A549 (cell line): ENCODE data around the gene ANKRD6. TPM values are rescaled to one million over a fixed set of nuclear protein-coding genes. Genes with fewer than 3 reads are reported as not detected.

Source experiments
- ATAC-seq, 2 experiments: fragments of 200-7000 bp in 1 of 2; fragments of >200 bp in 1 of 2; cut with Nextera tagmentation in 1 of 2; cut with Tn5 transposase in 1 of 2; 3 replicates each; pipeline versions ENCODE4 v1.8.0 to v1.9.1; 2018 to 2020; ENCODE audit warnings: mild to moderate bottlenecking in 1 of 2, moderate library complexity in 1 of 2
- CTCF ChIA-PET: fragments of 300-600 bp; sonication (Branson Sonifier 250); formaldehyde crosslinking; extraction: SDS; loops from one replicate; lab custom pipeline; 2021; ENCODE audit warnings: antibody characterized with exemption, inconsistent platforms; lab: Yijun Ruan, JAX
- POLR2A ChIA-PET: fragments of 350-600 bp; formaldehyde crosslinking; extraction: SDS; loops from one replicate; lab custom pipeline; 2021; ENCODE audit warnings: antibody characterized with exemption, inconsistent platforms; lab: Yijun Ruan, JAX
- DNase-seq, 2 experiments: peaks; one replicate each; pipeline versions ENCODE4 v3.0.0 to v3.0.0-alpha.2; 2011 to 2016; ENCODE audit warnings: low read depth in 1 of 2, low spot score in 1 of 2
- FAIRE-seq: peaks from 2 replicates; lab custom pipeline; 2011; peaks lifted over from hg19 to GRCh38; lab: Jason Lieb, UNC
- H3K27ac ChIP-seq, 2 experiments: fragments of >200 bp; sonication (Bioruptor Twin); formaldehyde crosslinking; 3 replicates each; pipeline ENCODE4 v1.5.1; 2016 to 2017
- H3K4me1 ChIP-seq: fragments of >200 bp; sonication (Bioruptor Twin); formaldehyde crosslinking; 3 replicates; pipeline ENCODE4 v1.6.1; 2016
- H3K4me2 ChIP-seq: fragments of >200 bp; sonication (Bioruptor Twin); formaldehyde crosslinking; 3 replicates; pipeline ENCODE4 v1.6.1; 2016
- H3K4me3 ChIP-seq: fragments of >200 bp; sonication (Bioruptor Twin); formaldehyde crosslinking; 3 replicates; pipeline ENCODE4 v1.5.1; 2016
- H3K9me3 ChIP-seq: fragments of >200 bp; sonication (Bioruptor Twin); formaldehyde crosslinking; 3 replicates; pipeline ENCODE4 v1.6.1; 2016
- CBX2 ChIP-seq: fragments of 200-600 bp; sonication (generic); IDR thresholded peaks from 2 replicates; pipeline ENCODE4 v1.6.1; 2016; ENCODE audit warnings: low read depth, mild to moderate bottlenecking, borderline replicate concordance
- CBX8 ChIP-seq: fragments of 200-600 bp; sonication (generic); IDR thresholded peaks from 2 replicates; pipeline ENCODE4 v1.6.1; 2016
- CEBPB ChIP-seq, 2 experiments: fragments of >200 bp in 1 of 2; sonication (Bioruptor Twin) in 1 of 2; formaldehyde crosslinking in 1 of 2; IDR thresholded peaks; 2 replicates each; pipeline ENCODE4 v1.6.1; 2012 to 2016
- CHD2 ChIP-seq: fragments of 150-350 bp; IDR thresholded peaks from 2 replicates; pipeline ENCODE4 v1.6.1; 2014; ENCODE audit warnings: low read length; ENCODE audit not compliant: partially characterized antibody
- CHD4 ChIP-seq: fragments of 200-600 bp; sonication (generic); IDR thresholded peaks from 2 replicates; pipeline ENCODE4 v1.6.1; 2016; ENCODE audit warnings: antibody characterized with exemption, mild to moderate bottlenecking, borderline replicate concordance
- ESRRA ChIP-seq: fragments of 150-350 bp; IDR thresholded peaks from 2 replicates; pipeline ENCODE4 v1.6.1; 2014; ENCODE audit warnings: mild to moderate bottlenecking, low read length, borderline replicate concordance
- FOSL2 ChIP-seq, 2 experiments: fragments of 450-650 bp in 1 of 2; fragments of >200 bp in 1 of 2; sonication (Bioruptor Twin) in 1 of 2; formaldehyde crosslinking; IDR thresholded peaks; 2 replicates each; pipeline versions ENCODE4 v1.5.0 to v1.6.1; 2016 to 2020; ENCODE audit warnings: mild to moderate bottlenecking in 1 of 2, moderate library complexity in 1 of 2
- HEYL ChIP-seq: fragments of 250-450 bp; sonication (Bioruptor Pico); IDR thresholded peaks from 2 replicates; pipeline ENCODE4 v1.8.0; 2021; ENCODE audit warnings: mild to moderate bottlenecking, moderate library complexity
- HOXA7 ChIP-seq: fragments of 250-450 bp; sonication (Bioruptor Pico); IDR thresholded peaks from 2 replicates; pipeline ENCODE4 v1.5.0; 2020; ENCODE audit warnings: mild to moderate bottlenecking, moderate library complexity
- KDM1A ChIP-seq: fragments of 200-600 bp; sonication (generic); IDR thresholded peaks from 2 replicates; pipeline ENCODE4 v1.6.1; 2016; ENCODE audit warnings: low read depth, mild to moderate bottlenecking
- KDM5A ChIP-seq: fragments of 200-600 bp; sonication (generic); IDR thresholded peaks from 2 replicates; pipeline ENCODE4 v1.6.1; 2016; ENCODE audit warnings: antibody characterized with exemption, mild to moderate bottlenecking
- MYC ChIP-seq: IDR thresholded peaks from 2 replicates; pipeline ENCODE4 v1.6.1; 2012; ENCODE audit warnings: mild to moderate bottlenecking, inconsistent platforms, low read length, improper control_type of control experiment, borderline replicate concordance
- NR3C1 ChIP-seq: fragments of >200 bp; sonication (Bioruptor Twin); formaldehyde crosslinking; IDR thresholded peaks from 3 replicates; pipeline ENCODE4 v1.6.1; 2017
- RARB ChIP-seq: fragments of 250-450 bp; sonication (Bioruptor Pico); IDR thresholded peaks from 2 replicates; pipeline ENCODE4 v1.8.0; 2021; ENCODE audit warnings: mild to moderate bottlenecking, moderate library complexity
- RCOR1 ChIP-seq: fragments of 150-350 bp; IDR thresholded peaks from 2 replicates; pipeline ENCODE4 v1.6.1; 2014; ENCODE audit warnings: antibody characterized with exemption, low read length, low read depth
- TFCP2L1 ChIP-seq: fragments of 250-450 bp; sonication (Bioruptor Pico); IDR thresholded peaks from 2 replicates; pipeline ENCODE4 v1.5.0; 2021; ENCODE audit warnings: mild to moderate bottlenecking
- ZFP36 ChIP-seq: fragments of 450-650 bp; IDR thresholded peaks from 2 replicates; pipeline ENCODE4 v1.6.1; 2014; ENCODE audit warnings: borderline replicate concordance; ENCODE audit not compliant: partially characterized antibody
- ZNF302 ChIP-seq: fragments of 250-450 bp; sonication (Bioruptor Pico); IDR thresholded peaks from 2 replicates; pipeline ENCODE4 v1.9.0; 2021; ENCODE audit warnings: inconsistent platforms, mild to moderate bottlenecking, moderate library complexity
- WGBS: methylation state at CpG from one replicate; pipeline ENCODE4 v1.1.6; 2017; ENCODE audit errors: missing lambda C conversion rate; 5-methylcytosine and 5-hydroxymethylcytosine counted together
- polyA plus RNA-seq, 4 experiments: library from polyadenylated mRNA; depleted of rRNA in 3 of 4; stranded (reverse); fragments of >200 nt; fragmentation: RNase III in 1 of 4; extraction: RNeasy Plus Mini Kit Qiagen cat#74134 plus additional on column Dnase treatment in 1 of 4; gene quantifications; 2 replicates in 3 of 4; 3 replicates in 1 of 4; pipeline ENCODE4 v1.2.3, GENCODE V29; 2011 to 2017
- TF ChIP-seq, protein P1 (sequence below): fragments of 150-350 bp; IDR thresholded peaks from 2 replicates; pipeline ENCODE4 v1.6.1; 2014; ENCODE audit warnings: low read depth, mild to moderate bottlenecking, low read length
- TF ChIP-seq, protein P2 (sequence below): fragments of 450-650 bp; IDR thresholded peaks from 2 replicates; pipeline ENCODE4 v1.6.1; 2014; ENCODE audit warnings: antibody characterized with exemption
- TF ChIP-seq, protein P3 (sequence below): fragments of 200-600 bp; sonication (generic); IDR thresholded peaks from 2 replicates; pipeline ENCODE4 v1.6.1; 2016; ENCODE audit warnings: antibody characterized with exemption, mild to moderate bottlenecking, moderate library complexity
- TF ChIP-seq, protein P4 (sequence below): fragments of >200 bp; sonication (Bioruptor Twin); formaldehyde crosslinking; IDR thresholded peaks from 2 replicates; pipeline ENCODE4 v1.6.1; 2016
- TF ChIP-seq, protein P5 (sequence below): IDR thresholded peaks from 2 replicates; pipeline ENCODE4 v1.6.1; 2012

Gene ANKRD6
- polyA plus RNA-seq, 2 of the 4 experiments (the other 2 are of a cell fraction), result 2.2 to 3.6 TPM

DNA sequence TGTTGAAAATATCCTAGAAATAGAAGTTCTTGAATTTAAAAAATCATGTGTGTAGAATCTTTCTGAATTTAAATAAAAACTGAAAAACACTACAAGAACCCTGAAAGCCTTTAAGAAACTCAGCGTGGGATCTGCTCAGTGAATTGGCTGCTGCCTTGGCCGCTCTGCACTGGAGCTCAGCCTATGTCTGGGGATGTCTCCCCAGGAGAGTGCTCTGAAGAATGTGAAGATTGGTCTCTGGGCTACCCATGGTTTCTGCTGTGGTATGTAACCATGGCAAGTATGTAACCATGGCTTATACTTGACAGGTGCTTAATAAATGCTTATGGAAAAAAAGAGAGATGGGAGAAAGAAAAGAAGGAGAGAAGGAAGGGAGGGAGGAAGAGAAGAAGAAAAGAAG is 17.8 kb upstream of the ANKRD6 start:
- no peak for DNase-seq
- WGBS, result 46% methylated on average over 2 of the region's 2 CpGs
- H3K4me3 ChIP-seq, result no peak overlapping the region
- no peaks in the 10 kb centered on the region; the same call in 2 of the 3 replicates for H3K9me3 ChIP-seq
- 0 out of 3 replicates have a peak, but pooled peaks cover 3% of the 10 kb centered on the region for H3K4me1 ChIP-seq
- ChIA-PET POLR2A (no interaction called here), CTCF (no interaction called here)
- TF ChIP-seq RCOR1, result no peak
- TF ChIP-seq, protein P1, sequence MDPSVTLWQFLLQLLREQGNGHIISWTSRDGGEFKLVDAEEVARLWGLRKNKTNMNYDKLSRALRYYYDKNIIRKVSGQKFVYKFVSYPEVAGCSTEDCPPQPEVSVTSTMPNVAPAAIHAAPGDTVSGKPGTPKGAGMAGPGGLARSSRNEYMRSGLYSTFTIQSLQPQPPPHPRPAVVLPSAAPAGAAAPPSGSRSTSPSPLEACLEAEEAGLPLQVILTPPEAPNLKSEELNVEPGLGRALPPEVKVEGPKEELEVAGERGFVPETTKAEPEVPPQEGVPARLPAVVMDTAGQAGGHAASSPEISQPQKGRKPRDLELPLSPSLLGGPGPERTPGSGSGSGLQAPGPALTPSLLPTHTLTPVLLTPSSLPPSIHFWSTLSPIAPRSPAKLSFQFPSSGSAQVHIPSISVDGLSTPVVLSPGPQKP, result no peak
- TF ChIP-seq, protein P2, sequence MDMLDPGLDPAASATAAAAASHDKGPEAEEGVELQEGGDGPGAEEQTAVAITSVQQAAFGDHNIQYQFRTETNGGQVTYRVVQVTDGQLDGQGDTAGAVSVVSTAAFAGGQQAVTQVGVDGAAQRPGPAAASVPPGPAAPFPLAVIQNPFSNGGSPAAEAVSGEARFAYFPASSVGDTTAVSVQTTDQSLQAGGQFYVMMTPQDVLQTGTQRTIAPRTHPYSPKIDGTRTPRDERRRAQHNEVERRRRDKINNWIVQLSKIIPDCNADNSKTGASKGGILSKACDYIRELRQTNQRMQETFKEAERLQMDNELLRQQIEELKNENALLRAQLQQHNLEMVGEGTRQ, result no peak
- TF ChIP-seq ZNF302 (CRISPR knock-in tag), result no peak
- TF ChIP-seq HEYL (CRISPR knock-in tag), result no peak
- TF ChIP-seq, protein P3, sequence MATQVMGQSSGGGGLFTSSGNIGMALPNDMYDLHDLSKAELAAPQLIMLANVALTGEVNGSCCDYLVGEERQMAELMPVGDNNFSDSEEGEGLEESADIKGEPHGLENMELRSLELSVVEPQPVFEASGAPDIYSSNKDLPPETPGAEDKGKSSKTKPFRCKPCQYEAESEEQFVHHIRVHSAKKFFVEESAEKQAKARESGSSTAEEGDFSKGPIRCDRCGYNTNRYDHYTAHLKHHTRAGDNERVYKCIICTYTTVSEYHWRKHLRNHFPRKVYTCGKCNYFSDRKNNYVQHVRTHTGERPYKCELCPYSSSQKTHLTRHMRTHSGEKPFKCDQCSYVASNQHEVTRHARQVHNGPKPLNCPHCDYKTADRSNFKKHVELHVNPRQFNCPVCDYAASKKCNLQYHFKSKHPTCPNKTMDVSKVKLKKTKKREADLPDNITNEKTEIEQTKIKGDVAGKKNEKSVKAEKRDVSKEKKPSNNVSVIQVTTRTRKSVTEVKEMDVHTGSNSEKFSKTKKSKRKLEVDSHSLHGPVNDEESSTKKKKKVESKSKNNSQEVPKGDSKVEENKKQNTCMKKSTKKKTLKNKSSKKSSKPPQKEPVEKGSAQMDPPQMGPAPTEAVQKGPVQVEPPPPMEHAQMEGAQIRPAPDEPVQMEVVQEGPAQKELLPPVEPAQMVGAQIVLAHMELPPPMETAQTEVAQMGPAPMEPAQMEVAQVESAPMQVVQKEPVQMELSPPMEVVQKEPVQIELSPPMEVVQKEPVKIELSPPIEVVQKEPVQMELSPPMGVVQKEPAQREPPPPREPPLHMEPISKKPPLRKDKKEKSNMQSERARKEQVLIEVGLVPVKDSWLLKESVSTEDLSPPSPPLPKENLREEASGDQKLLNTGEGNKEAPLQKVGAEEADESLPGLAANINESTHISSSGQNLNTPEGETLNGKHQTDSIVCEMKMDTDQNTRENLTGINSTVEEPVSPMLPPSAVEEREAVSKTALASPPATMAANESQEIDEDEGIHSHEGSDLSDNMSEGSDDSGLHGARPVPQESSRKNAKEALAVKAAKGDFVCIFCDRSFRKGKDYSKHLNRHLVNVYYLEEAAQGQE, result no peak
- no peak for TF ChIP-seq CBX2
- no peak for TF ChIP-seq RARB
- TF ChIP-seq FOSL2 (IDR thresholded peaks at IDR 0.05), result no peak
- no peak for TF ChIP-seq FOSL2 (CRISPR knock-in tag; IDR thresholded peaks at IDR 0.05)
- TF ChIP-seq ESRRA, result no peak
- TF ChIP-seq ZFP36, result no peak
- TF ChIP-seq, protein P4, sequence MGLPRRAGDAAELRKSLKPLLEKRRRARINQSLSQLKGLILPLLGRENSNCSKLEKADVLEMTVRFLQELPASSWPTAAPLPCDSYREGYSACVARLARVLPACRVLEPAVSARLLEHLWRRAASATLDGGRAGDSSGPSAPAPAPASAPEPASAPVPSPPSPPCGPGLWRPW, result no peak
- no peak for TF ChIP-seq CHD4
- no peak for TF ChIP-seq NR3C1
- no peak for TF ChIP-seq CHD2
- TF ChIP-seq KDM5A, result no peak
- TF ChIP-seq, protein P5, sequence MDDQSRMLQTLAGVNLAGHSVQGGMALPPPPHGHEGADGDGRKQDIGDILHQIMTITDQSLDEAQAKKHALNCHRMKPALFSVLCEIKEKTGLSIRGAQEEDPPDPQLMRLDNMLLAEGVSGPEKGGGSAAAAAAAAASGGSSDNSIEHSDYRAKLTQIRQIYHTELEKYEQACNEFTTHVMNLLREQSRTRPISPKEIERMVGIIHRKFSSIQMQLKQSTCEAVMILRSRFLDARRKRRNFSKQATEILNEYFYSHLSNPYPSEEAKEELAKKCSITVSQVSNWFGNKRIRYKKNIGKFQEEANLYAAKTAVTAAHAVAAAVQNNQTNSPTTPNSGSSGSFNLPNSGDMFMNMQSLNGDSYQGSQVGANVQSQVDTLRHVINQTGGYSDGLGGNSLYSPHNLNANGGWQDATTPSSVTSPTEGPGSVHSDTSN, result no peak
- no peak for TF ChIP-seq CBX8
- no peak for FAIRE-seq
- no peak overlapping the region for H3K4me2 ChIP-seq
- no peak for ATAC-seq
- no peak overlapping the region for H3K27ac ChIP-seq

DNA sequence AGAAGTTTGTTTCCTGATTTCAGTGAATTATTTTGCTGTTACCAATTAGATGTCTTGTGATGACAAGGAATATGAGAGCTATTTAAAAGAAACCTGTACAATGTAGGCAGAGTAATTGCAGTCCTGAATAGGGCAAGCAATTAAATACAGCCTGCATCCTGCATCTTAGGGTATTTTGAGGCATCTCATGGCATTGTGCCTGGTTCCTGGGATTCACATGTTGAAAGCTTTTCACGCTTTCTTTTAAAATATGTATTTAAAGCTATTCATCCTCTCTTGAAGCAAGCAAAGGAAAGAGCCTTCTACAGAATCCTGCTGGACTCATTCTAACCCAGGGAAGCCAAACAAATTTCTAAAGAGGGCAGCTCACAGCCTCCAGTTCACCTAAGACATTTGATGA is 16.2 kb upstream of the ANKRD6 start:
- 0 out of 3 replicates have a peak, but pooled peaks cover 3% of the 10 kb centered on the region for H3K4me1 ChIP-seq
- no peak overlapping the region for H3K27ac ChIP-seq
- CTCF ChIA-PET, result interaction anchor here (0.9 to 2.3 kb wide), 2 partner anchors 13 to 16 kb away, joined by 4 to 6 read pairs; partner anchors contain the start of gene ANKRD6
- H3K4me3 ChIP-seq, result no peak overlapping the region
- DNase-seq (no peak), FAIRE-seq (no peak)
- POLR2A ChIA-PET, result no interaction called here
- no peaks in the 10 kb centered on the region; the same call in 2 of the 3 replicates for H3K9me3 ChIP-seq
- WGBS, result 88% methylated on average over 1 of the region's 1 CpG
- no peak for TF ChIP-seq HEYL (CRISPR knock-in tag)
- TF ChIP-seq KDM1A, result no peak
- no peak for TF ChIP-seq TFCP2L1 (CRISPR knock-in tag)
- no peak for TF ChIP-seq ZFP36
- TF ChIP-seq, protein P3, result no peak
- TF ChIP-seq HOXA7, result no peak
- no peak for TF ChIP-seq RARB
- no peak for TF ChIP-seq MYC
- TF ChIP-seq CEBPB (IDR thresholded peaks at IDR 0.05), result no peak
- TF ChIP-seq, all 56 proteins: peak for 0
- no peak for ATAC-seq
- no peak overlapping the region for H3K4me2 ChIP-seq
